Erythroblast (primary cell): ENCODE data around the gene MUC12.

Source experiments
- DNase-seq, 2 experiments: peaks; one replicate each; lab custom pipeline; 2025; lab: John Stamatoyannopoulos, UW
- GATA1 ChIP-seq: IDR thresholded peaks from 2 replicates; pipeline ENCODE4 v1.6.1; 2011; ENCODE audit warnings: low read depth, mild to moderate bottlenecking, control low read depth, low read length, moderate library complexity
- POLR2A ChIP-seq: IDR thresholded peaks from 2 replicates; pipeline ENCODE4 v1.6.1; 2011; ENCODE audit warnings: mild to moderate bottlenecking, low read length

MUC12 gene

GRCh38 chr7:100949227-100949932 is 20.0 kb upstream of the MUC12 start, which contains the start of gene MUC3A:
TSS of gene MUC3A (plus strand) at chr7:100949534. CDS start at chr7:100949625, 91 bp downstream.
- TF ChIP-seq POLR2A (no peak), GATA1 (no peak)
- no peak for DNase-seq

- no peak for DNase-seq
- TF ChIP-seq GATA1, result no peak
- no peak for TF ChIP-seq POLR2A
These were observed 19.4 kb upstream of the MUC12 start for GRCh38 chr7:100949933-100950443.

GRCh38 chr7:100951172-100951571 is 18.2 kb upstream of the MUC12 start:
- no peak for DNase-seq
- TF ChIP-seq GATA1 (no peak), POLR2A (no peak)

- TF ChIP-seq POLR2A (no peak), GATA1 (no peak)
- no peak for DNase-seq
These were observed 17.3 kb upstream of the MUC12 start for GRCh38 chr7:100951888-100952560.

GRCh38 chr7:100952641-100953040 is 16.7 kb upstream of the MUC12 start:
- no peak for DNase-seq
- no peak for TF ChIP-seq GATA1
- TF ChIP-seq POLR2A, result no peak

GRCh38 chr7:100957832-100958421 is 11.4 kb upstream of the MUC12 start:
- TF ChIP-seq POLR2A (no peak), GATA1 (no peak)
- no peak for DNase-seq

GRCh38 chr7:100959894-100960293 is 9.5 kb upstream of the MUC12 start:
- no peak for TF ChIP-seq POLR2A
- TF ChIP-seq GATA1, result no peak
- no peak for DNase-seq

- TF ChIP-seq GATA1, result no peak
- TF ChIP-seq POLR2A, result no peak
- DNase-seq, result no peak
These were observed 6.8 kb upstream of the MUC12 start for GRCh38 chr7:100962537-100962936.

GRCh38 chr7:100963386-100963785 is 6.0 kb upstream of the MUC12 start:
- DNase-seq, result no peak
- TF ChIP-seq GATA1 (no peak), POLR2A (no peak)

GRCh38 chr7:100963874-100964273 is 5.5 kb upstream of the MUC12 start:
- no peak for DNase-seq
- no peak for TF ChIP-seq GATA1
- no peak for TF ChIP-seq POLR2A

GRCh38 chr7:100964630-100965029 is 4.7 kb upstream of the MUC12 start:
- TF ChIP-seq GATA1, result no peak
- TF ChIP-seq POLR2A, result no peak

GRCh38 chr7:100965045-100965722 is 4.2 kb upstream of the MUC12 start:
- TF ChIP-seq POLR2A, result no peak
- no peak for TF ChIP-seq GATA1
- no peak for DNase-seq

More at GRCh38 chr7:100964630-100965029, 4.7 kb upstream of the MUC12 start:
- DNase-seq, result no peak

GRCh38 chr7:100965723-100966541 is 3.4 kb upstream of the MUC12 start:
- TF ChIP-seq GATA1 (no peak), POLR2A (no peak)
- DNase-seq, result no peak
